Measurements from ENCODE around the gene ADRA1B. TPM values are rescaled to one million over a fixed set of nuclear protein-coding genes. Genes with fewer than 3 reads are reported as not detected.
A peak's percentile ranks its signal among the peaks of the same experiment; 100 is the strongest.

Gene ADRA1B
- polyA plus RNA-seq, 2 of the 4 experiments (the other 2 are of a cell fraction) = 4.4 to 8.5 TPM

DNA sequence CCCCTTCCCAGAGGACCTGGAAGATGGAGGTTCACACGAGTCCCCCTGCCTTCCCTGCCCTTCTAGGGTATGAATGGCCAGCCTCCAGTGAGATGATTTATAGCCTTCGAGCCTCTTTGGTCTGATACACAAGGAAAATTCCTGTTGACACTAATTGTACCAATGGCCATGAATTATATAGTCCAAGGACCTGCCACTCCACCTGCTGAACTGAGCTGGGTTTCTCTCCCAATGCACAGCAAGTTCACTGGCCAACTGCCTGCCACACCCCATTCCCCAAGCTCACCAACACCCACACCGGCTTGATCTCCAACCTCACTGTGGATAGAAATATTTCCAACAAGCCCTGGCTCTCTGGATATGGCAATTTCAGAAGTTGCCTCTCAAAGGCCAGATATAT, 9.3 kb upstream of the ADRA1B start:
- ATAC-seq (peak; percentile 24 to 40; a peak in 5 of 6 replicates), FAIRE-seq (peak; percentile 67), DNase-seq (ENCODE audit: low read depth in 1 of 2, low spot score in 1 of 2) (peak in 1 of 2 experiments; percentile 90)
- CTCF ChIA-PET = interaction anchor here (0.9 to 1.5 kb wide), 6 partner anchors 8 to 465 kb away, joined by 3 to 7 read pairs (median 3); no protein-coding TSS in a partner anchor
- H3K9me3 ChIP-seq = no peaks in the 10 kb centered on the region
- TF ChIP-seq HOXB5 (CRISPR knock-in tag; IDR thresholded peaks at IDR 0.05) (0 out of 2 replicates have a peak, but pooled peaks have one; percentile 19), JUN (IDR thresholded peaks at IDR 0.05) (no peak), ESRRA (IDR thresholded peaks at IDR 0.05; ENCODE audit: borderline replicate concordance, low read length) (no peak), SMC3 (IDR thresholded peaks at IDR 0.05) (no peak), NFE2L2 (conservative IDR thresholded peaks at IDR 0.05; ENCODE audit: low read length) (no peak), CEBPB (IDR thresholded peaks at IDR 0.05) (0 out of 4 replicates have a peak, but pooled peaks of 1 of the 2 experiments have one; percentile 4), RAD21 (conservative IDR thresholded peaks at IDR 0.05 in 1 of 2, IDR thresholded peaks at IDR 0.05 in 1 of 2) (peak in 1 of 2 experiments; percentile 14; a peak in 1 of 5 replicates), BHLHE40 (IDR thresholded peaks at IDR 0.05; ENCODE audit: low read depth, low read length) (no peak), CBX2 (IDR thresholded peaks at IDR 0.05; ENCODE audit: borderline replicate concordance, low read depth) (no peak), SREBF2 (IDR thresholded peaks at IDR 0.05) (no peak), FOXS1 (CRISPR knock-in tag; IDR thresholded peaks at IDR 0.05) (0 out of 2 replicates have a peak, but pooled peaks have one; percentile 8), RNF2 (IDR thresholded peaks at IDR 0.05; ENCODE audit: borderline replicate concordance, low read depth) (no peak)
- TF ChIP-seq, protein P1, sequence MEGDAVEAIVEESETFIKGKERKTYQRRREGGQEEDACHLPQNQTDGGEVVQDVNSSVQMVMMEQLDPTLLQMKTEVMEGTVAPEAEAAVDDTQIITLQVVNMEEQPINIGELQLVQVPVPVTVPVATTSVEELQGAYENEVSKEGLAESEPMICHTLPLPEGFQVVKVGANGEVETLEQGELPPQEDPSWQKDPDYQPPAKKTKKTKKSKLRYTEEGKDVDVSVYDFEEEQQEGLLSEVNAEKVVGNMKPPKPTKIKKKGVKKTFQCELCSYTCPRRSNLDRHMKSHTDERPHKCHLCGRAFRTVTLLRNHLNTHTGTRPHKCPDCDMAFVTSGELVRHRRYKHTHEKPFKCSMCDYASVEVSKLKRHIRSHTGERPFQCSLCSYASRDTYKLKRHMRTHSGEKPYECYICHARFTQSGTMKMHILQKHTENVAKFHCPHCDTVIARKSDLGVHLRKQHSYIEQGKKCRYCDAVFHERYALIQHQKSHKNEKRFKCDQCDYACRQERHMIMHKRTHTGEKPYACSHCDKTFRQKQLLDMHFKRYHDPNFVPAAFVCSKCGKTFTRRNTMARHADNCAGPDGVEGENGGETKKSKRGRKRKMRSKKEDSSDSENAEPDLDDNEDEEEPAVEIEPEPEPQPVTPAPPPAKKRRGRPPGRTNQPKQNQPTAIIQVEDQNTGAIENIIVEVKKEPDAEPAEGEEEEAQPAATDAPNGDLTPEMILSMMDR (IDR thresholded peaks at IDR 0.05) = no peak
- TF ChIP-seq, protein P2, sequence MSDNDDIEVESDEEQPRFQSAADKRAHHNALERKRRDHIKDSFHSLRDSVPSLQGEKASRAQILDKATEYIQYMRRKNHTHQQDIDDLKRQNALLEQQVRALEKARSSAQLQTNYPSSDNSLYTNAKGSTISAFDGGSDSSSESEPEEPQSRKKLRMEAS (IDR thresholded peaks at IDR 0.05) = peak; percentile 48; the same call in 1 of the 2 replicates
- TF ChIP-seq, protein P3, sequence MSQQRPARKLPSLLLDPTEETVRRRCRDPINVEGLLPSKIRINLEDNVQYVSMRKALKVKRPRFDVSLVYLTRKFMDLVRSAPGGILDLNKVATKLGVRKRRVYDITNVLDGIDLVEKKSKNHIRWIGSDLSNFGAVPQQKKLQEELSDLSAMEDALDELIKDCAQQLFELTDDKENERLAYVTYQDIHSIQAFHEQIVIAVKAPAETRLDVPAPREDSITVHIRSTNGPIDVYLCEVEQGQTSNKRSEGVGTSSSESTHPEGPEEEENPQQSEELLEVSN (IDR thresholded peaks at IDR 0.05; ENCODE audit: borderline replicate concordance, low read depth) = no peak
- WGBS (ENCODE audit: missing lambda C conversion rate) = 14% methylated on average over 3 of the region's 3 CpGs
- peak overlapping the region; percentile 71 for H3K4me2 ChIP-seq
- POLR2A ChIA-PET = interaction anchor here (0.9 kb wide), 1 partner anchor 28 kb away, joined by 3 read pairs; no protein-coding TSS in a partner anchor
- H3K4me3 ChIP-seq = no peak overlapping the region
- H3K27ac ChIP-seq = peak overlapping the region; percentile 89 to 96
- peaks cover 97% of the 10 kb centered on the region for H3K4me1 ChIP-seq

DNA sequence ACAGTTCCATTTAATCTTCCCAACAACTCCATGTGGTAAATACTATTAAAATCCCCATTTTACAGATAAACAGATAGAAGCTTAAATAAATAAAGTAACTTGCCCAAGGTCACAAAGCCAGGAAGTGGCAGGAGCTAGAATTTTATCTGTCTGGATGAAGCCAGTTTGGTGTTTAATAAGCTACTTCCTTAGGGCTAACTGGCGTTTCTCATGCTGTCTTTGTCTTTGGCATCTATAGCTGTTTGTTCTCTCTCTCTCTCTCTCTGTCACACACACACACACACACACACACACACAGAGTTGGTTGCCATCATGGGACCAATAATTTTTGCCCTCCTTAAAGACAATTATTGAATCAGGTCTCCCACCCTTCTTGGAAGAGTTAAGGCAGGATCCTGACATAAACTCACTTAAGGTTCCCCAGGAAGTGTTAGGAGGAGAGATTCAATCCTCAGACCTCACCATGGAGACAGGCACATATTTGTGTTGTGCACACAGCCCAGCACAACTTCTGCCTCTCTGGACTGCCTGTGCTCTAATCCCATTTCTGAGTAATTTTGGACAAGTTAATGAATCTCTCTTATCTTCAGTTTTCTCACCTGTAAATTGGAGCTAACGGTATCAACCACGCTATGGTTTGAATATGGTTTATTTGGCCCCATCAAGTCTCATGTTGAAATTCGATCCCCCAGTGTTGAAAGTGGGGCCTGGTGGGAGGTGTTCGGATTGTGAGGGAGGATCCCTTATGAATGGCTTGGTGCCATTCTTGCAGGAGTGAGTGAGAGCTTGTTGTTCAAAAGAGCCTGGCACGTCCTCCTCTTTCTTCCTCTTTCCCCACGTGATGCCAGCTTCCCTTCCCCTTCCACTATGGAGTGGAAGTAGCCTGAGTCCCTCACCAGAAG, 8.3 kb upstream of the ADRA1B start:
- peaks cover 99% of the 10 kb centered on the region for H3K4me1 ChIP-seq
- POLR2A ChIA-PET = interaction anchor here (0.8 to 0.9 kb wide), 2 partner anchors 29 to 129 kb away, joined by 3 read pairs; no protein-coding TSS in a partner anchor
- CTCF ChIA-PET = interaction anchor here (0.7 to 1.5 kb wide), 5 partner anchors 21 to 463 kb away, joined by 3 to 7 read pairs (median 3); no protein-coding TSS in a partner anchor
- H3K9me3 ChIP-seq = no peaks in the 10 kb centered on the region
- H3K27ac ChIP-seq = peak overlapping the region; percentile 89 to 96
- ATAC-seq = no peak
- H3K4me3 ChIP-seq = no peak overlapping the region
- H3K4me2 ChIP-seq = peak overlapping the region; percentile 71
- 66% methylated on average over 7 of the region's 7 CpGs for WGBS (ENCODE audit: missing lambda C conversion rate)
- peak in 1 of 2 experiments; percentile 80 for DNase-seq (ENCODE audit: low read depth in 1 of 2, low spot score in 1 of 2)
- no peak for FAIRE-seq
- TF ChIP-seq HDAC2 (IDR thresholded peaks at IDR 0.05) (peak; percentile 36; the same call in 1 of the 2 replicates), MAZ (IDR thresholded peaks at IDR 0.05; ENCODE audit: borderline replicate concordance, low read depth, low read length) (no peak), ESRRA (IDR thresholded peaks at IDR 0.05; ENCODE audit: borderline replicate concordance, low read length) (peak; percentile 67; the same call in 1 of the 2 replicates), KDM1A (IDR thresholded peaks at IDR 0.05; ENCODE audit: low read depth) (0 out of 2 replicates have a peak, but pooled peaks have one; percentile 15), RFX5 (IDR thresholded peaks at IDR 0.05) (no peak), GATA3 (IDR thresholded peaks at IDR 0.05; ENCODE audit: borderline replicate concordance) (peak; percentile 39; the same call in 1 of the 2 replicates)
- TF ChIP-seq, protein P4, sequence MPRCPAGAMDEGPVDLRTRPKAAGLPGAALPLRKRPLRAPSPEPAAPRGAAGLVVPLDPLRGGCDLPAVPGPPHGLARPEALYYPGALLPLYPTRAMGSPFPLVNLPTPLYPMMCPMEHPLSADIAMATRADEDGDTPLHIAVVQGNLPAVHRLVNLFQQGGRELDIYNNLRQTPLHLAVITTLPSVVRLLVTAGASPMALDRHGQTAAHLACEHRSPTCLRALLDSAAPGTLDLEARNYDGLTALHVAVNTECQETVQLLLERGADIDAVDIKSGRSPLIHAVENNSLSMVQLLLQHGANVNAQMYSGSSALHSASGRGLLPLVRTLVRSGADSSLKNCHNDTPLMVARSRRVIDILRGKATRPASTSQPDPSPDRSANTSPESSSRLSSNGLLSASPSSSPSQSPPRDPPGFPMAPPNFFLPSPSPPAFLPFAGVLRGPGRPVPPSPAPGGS (IDR thresholded peaks at IDR 0.05) = no peak
- TF ChIP-seq, protein P3 (IDR thresholded peaks at IDR 0.05; ENCODE audit: borderline replicate concordance, low read depth) = no peak

All from A549 (cell line).